HepG2 (cell line): ENCODE measurements around the gene DTYMK. TPM values are rescaled to one million over a fixed set of nuclear protein-coding genes. Genes with fewer than 3 reads are reported as not detected.
A peak's percentile ranks its signal among the peaks of the same experiment; 100 is the strongest.

Experiments
- AKAP8 ChIP-seq: sonication (generic); formaldehyde crosslinking; IDR thresholded peaks from 2 replicates; pipeline ENCODE4 v1.5.1; 2020; ENCODE audit warnings: mild to moderate bottlenecking, missing genetic modification reagents
- ARHGAP35 ChIP-seq: sonication (generic); formaldehyde crosslinking; IDR thresholded peaks from 2 replicates; pipeline ENCODE4 v1.9.0; 2022; ENCODE audit warnings: mild to moderate bottlenecking, inconsistent platforms, moderate library complexity, missing genetic modification reagents, borderline replicate concordance
- CCDC6 ChIP-seq: sonication (generic); formaldehyde crosslinking; IDR thresholded peaks from 2 replicates; pipeline ENCODE4 v1.8.1; 2022; ENCODE audit warnings: mild to moderate bottlenecking, missing genetic modification reagents, moderate library complexity
- ETV6 ChIP-seq: sonication (generic); formaldehyde crosslinking; conservative IDR thresholded peaks from 2 replicates; pipeline ENCODE4 v1.4.0; 2020; ENCODE audit warnings: missing genetic modification reagents
- HES4 ChIP-seq: sonication (generic); formaldehyde crosslinking; IDR thresholded peaks from 2 replicates; pipeline ENCODE4 v1.9.0; 2021; ENCODE audit warnings: mild to moderate bottlenecking, missing genetic modification reagents, borderline replicate concordance
- KDM5A ChIP-seq: fragments of 200-600 bp; sonication (generic); IDR thresholded peaks from 2 replicates; pipeline ENCODE4 v1.7.0; 2018; ENCODE audit warnings: antibody characterized with exemption, mild to moderate bottlenecking, low read length, borderline replicate concordance
- KDM6A ChIP-seq: IDR thresholded peaks from 2 replicates; pipeline ENCODE4 v1.6.1; 2016; ENCODE audit warnings: low read depth
- NFRKB ChIP-seq: fragments of 450-650 bp; IDR thresholded peaks from 2 replicates; pipeline ENCODE4 v1.6.1; 2017
- PTBP1 ChIP-seq: fragments of 200-400 bp; formaldehyde crosslinking; IDR thresholded peaks from 2 replicates; pipeline ENCODE4 v1.6.1; 2018; ENCODE audit warnings: low read length, low read depth; ENCODE audit not compliant: poor library complexity, severe bottlenecking
- RORA ChIP-seq: sonication (generic); formaldehyde crosslinking; IDR thresholded peaks from 2 replicates; pipeline ENCODE4 v1.5.0; 2020; ENCODE audit warnings: mild to moderate bottlenecking, missing genetic modification reagents, moderate library complexity
- SALL1 ChIP-seq: sonication (generic); formaldehyde crosslinking; IDR thresholded peaks from 2 replicates; pipeline ENCODE4 v1.8.0; 2022; ENCODE audit warnings: mild to moderate bottlenecking, missing genetic modification reagents
- SRF ChIP-seq: IDR thresholded peaks from 2 replicates; pipeline ENCODE4 v1.6.1; 2011; ENCODE audit warnings: mild to moderate bottlenecking, low read depth, low read length, moderate library complexity
- TGIF2 ChIP-seq: IDR thresholded peaks from 2 replicates; pipeline ENCODE4 v1.6.1; 2016; ENCODE audit warnings: control low read depth, missing compliant biosample characterization
- ZBTB20 ChIP-seq: sonication (generic); formaldehyde crosslinking; IDR thresholded peaks from 2 replicates; pipeline ENCODE4 v1.8.1; 2023; ENCODE audit warnings: missing genetic modification reagents, low read depth, mild to moderate bottlenecking, borderline replicate concordance
- ZFP36L1 ChIP-seq: sonication (generic); formaldehyde crosslinking; IDR thresholded peaks from 2 replicates; pipeline ENCODE4 v1.8.0; 2022; ENCODE audit warnings: mild to moderate bottlenecking, missing genetic modification reagents, moderate library complexity
- ZNF331 ChIP-seq: sonication (generic); formaldehyde crosslinking; IDR thresholded peaks from 2 replicates; pipeline ENCODE4 v1.4.0; 2020; ENCODE audit warnings: missing genetic modification reagents
- ZNF501 ChIP-seq: sonication (generic); formaldehyde crosslinking; IDR thresholded peaks from 2 replicates; pipeline ENCODE4 v1.5.1; 2020; ENCODE audit warnings: mild to moderate bottlenecking, moderate library complexity, missing genetic modification reagents
- ZNF510 ChIP-seq: sonication (generic); formaldehyde crosslinking; IDR thresholded peaks from 2 replicates; pipeline ENCODE4 v1.4.0; 2020; ENCODE audit warnings: low read depth, mild to moderate bottlenecking, missing genetic modification reagents
- ZNF558 ChIP-seq: sonication (generic); formaldehyde crosslinking; IDR thresholded peaks from 2 replicates; pipeline ENCODE4 v1.9.0; 2022; ENCODE audit warnings: mild to moderate bottlenecking, missing genetic modification reagents, borderline replicate concordance
- ZNF713 ChIP-seq: sonication (generic); formaldehyde crosslinking; IDR thresholded peaks from 2 replicates; pipeline ENCODE4 v1.4.0; 2020; ENCODE audit warnings: mild to moderate bottlenecking, missing genetic modification reagents
- ZNF746 ChIP-seq: sonication (generic); formaldehyde crosslinking; IDR thresholded peaks from 2 replicates; pipeline ENCODE4 v1.8.0; 2022; ENCODE audit warnings: mild to moderate bottlenecking, missing genetic modification reagents
- polyA plus RNA-seq, 8 experiments: library from polyadenylated mRNA; depleted of rRNA in 3 of 8; stranded (reverse) in 7 of 8; unstranded in 1 of 8; fragments of >200 nt; fragmentation: Illumina TruSeq in 4 of 8; extraction: Trizol in 4 of 8; gene quantifications; 2 replicates each; pipeline versions ENCODE4 v1.2.1 to v1.2.3, GENCODE V29; 2011 to 2016; ENCODE audit warnings: low read depth in 4 of 8, missing spikeins in 1 of 8, mixed read lengths in 1 of 8; ENCODE audit not compliant: insufficient read depth in 1 of 8
- total RNA-seq, 5 experiments: library from RNA; depleted of rRNA; stranded (reverse); fragments of >200 nt; fragmentation: Illumina TruSeq; extraction: Trizol; gene quantifications; 2 replicates each; pipeline ENCODE4 v1.2.3, GENCODE V29; 2016; ENCODE audit warnings: low read depth in 1 of 5
- TF ChIP-seq, protein P1 (sequence below): sonication (generic); formaldehyde crosslinking; IDR thresholded peaks from 2 replicates; pipeline ENCODE4 v1.5.1; 2020; ENCODE audit warnings: mild to moderate bottlenecking, missing genetic modification reagents, moderate library complexity
- TF ChIP-seq, protein P2 (sequence below): sonication (generic); formaldehyde crosslinking; IDR thresholded peaks from 2 replicates; pipeline ENCODE4 v1.4.0; 2020; ENCODE audit warnings: missing genetic modification reagents
- TF ChIP-seq, protein P3 (sequence below): fragments of 450-650 bp; IDR thresholded peaks from 2 replicates; pipeline ENCODE4 v1.6.1; 2017

Gene DTYMK
- total and polyA plus RNA-seq, 2 of the 13 experiments (the other 11 are each of a cell fraction or from before 2014, with no cell fraction given) = 57.5 to 134 TPM

DNA sequence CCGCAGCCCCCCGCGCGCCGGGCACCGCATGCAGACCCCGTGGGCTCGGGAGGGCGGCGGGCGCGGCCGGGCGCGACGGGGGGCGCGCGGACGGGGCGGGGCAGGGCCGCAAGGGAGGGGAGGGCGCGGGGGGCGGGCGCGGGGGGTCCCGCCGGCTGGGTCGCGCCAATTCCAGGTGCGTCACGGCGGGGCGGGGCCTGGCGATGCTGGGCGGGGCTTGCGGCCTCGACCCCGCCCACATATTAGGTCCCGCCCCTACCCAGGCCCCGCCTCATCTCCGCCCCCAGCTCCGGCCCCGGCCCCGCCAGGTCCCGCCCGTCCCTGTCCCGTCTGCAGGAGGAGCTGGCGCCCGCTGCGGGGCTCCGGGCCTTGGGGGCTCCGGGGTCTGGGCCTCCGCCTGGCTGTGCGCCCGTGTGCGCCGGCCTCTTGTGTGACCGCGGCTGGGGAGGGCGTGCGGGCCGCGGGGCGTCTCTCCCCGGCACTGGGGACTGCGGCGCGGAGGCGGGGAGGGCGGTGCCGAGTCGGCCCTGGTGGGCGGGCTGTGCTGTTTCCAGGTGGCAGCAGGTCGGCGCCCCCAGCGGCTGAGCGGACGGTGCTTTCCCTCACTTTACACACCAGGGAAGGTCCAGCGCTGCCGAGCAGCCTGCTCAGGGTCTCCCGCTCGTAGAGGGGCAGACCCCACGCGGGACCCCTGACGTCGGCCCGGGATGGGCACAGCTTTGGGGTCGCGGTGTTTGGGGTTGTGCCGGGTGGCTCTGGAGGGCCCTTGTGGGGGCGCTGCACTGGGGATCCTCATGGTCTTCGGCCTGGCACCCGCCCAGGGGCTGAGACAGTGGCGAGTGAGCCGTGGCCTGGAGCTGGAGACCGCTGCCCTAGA is 15.8 kb upstream of the DTYMK start (continued):
- TF ChIP-seq ZNF501 (CRISPR knock-in tag) (peak; percentile 97), ZNF746 (CRISPR knock-in tag) (0 out of 2 replicates have a peak, but pooled peaks have one; percentile 25), HES4 (no peak; the same call in 1 of the 2 replicates), CCDC6 (CRISPR knock-in tag) (peak; percentile 71), KDM5A (peak; percentile 65; the same call in 1 of the 2 replicates), ETV6 (CRISPR knock-in tag) (peak; percentile 43; the same call in 1 of the 2 replicates), ZFP36L1 (CRISPR knock-in tag) (no peak), ARHGAP35 (CRISPR knock-in tag) (no peak), ZNF558 (CRISPR knock-in tag) (0 out of 2 replicates have a peak, but pooled peaks have one; percentile 49), ZNF713 (CRISPR knock-in tag) (no peak), KDM6A (CRISPR knock-in tag) (no peak), RORA (CRISPR knock-in tag) (no peak), ZNF510 (CRISPR knock-in tag) (no peak), SRF (no peak), SALL1 (peak; percentile 45; the same call in 1 of the 2 replicates), ZNF331 (CRISPR knock-in tag) (peak; percentile 84), AKAP8 (CRISPR knock-in tag) (peak; percentile 78), ZBTB20 (CRISPR knock-in tag) (0 out of 2 replicates have a peak, but pooled peaks have one; percentile 36), TGIF2 (CRISPR knock-in tag) (peak; percentile 76; the same call in 1 of the 2 replicates), NFRKB (no peak), PTBP1 (peak; percentile 21)
- TF ChIP-seq, protein P1, sequence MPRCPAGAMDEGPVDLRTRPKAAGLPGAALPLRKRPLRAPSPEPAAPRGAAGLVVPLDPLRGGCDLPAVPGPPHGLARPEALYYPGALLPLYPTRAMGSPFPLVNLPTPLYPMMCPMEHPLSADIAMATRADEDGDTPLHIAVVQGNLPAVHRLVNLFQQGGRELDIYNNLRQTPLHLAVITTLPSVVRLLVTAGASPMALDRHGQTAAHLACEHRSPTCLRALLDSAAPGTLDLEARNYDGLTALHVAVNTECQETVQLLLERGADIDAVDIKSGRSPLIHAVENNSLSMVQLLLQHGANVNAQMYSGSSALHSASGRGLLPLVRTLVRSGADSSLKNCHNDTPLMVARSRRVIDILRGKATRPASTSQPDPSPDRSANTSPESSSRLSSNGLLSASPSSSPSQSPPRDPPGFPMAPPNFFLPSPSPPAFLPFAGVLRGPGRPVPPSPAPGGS (CRISPR knock-in tag) = peak; percentile 73; the same call in 1 of the 2 replicates
- TF ChIP-seq, protein P2, sequence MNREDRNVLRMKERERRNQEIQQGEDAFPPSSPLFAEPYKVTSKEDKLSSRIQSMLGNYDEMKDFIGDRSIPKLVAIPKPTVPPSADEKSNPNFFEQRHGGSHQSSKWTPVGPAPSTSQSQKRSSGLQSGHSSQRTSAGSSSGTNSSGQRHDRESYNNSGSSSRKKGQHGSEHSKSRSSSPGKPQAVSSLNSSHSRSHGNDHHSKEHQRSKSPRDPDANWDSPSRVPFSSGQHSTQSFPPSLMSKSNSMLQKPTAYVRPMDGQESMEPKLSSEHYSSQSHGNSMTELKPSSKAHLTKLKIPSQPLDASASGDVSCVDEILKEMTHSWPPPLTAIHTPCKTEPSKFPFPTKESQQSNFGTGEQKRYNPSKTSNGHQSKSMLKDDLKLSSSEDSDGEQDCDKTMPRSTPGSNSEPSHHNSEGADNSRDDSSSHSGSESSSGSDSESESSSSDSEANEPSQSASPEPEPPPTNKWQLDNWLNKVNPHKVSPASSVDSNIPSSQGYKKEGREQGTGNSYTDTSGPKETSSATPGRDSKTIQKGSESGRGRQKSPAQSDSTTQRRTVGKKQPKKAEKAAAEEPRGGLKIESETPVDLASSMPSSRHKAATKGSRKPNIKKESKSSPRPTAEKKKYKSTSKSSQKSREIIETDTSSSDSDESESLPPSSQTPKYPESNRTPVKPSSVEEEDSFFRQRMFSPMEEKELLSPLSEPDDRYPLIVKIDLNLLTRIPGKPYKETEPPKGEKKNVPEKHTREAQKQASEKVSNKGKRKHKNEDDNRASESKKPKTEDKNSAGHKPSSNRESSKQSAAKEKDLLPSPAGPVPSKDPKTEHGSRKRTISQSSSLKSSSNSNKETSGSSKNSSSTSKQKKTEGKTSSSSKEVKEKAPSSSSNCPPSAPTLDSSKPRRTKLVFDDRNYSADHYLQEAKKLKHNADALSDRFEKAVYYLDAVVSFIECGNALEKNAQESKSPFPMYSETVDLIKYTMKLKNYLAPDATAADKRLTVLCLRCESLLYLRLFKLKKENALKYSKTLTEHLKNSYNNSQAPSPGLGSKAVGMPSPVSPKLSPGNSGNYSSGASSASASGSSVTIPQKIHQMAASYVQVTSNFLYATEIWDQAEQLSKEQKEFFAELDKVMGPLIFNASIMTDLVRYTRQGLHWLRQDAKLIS (CRISPR knock-in tag) = peak; percentile 81; the same call in 1 of the 2 replicates
- TF ChIP-seq, protein P3, sequence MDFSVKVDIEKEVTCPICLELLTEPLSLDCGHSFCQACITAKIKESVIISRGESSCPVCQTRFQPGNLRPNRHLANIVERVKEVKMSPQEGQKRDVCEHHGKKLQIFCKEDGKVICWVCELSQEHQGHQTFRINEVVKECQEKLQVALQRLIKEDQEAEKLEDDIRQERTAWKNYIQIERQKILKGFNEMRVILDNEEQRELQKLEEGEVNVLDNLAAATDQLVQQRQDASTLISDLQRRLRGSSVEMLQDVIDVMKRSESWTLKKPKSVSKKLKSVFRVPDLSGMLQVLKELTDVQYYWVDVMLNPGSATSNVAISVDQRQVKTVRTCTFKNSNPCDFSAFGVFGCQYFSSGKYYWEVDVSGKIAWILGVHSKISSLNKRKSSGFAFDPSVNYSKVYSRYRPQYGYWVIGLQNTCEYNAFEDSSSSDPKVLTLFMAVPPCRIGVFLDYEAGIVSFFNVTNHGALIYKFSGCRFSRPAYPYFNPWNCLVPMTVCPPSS = no peak
